GM12874 (cell line): Measurements from ENCODE around the gene GTF2F2.

Experiments used
- TF ChIP-seq, protein P1 (sequence below): IDR thresholded peaks from 2 replicates; pipeline ENCODE4 v1.5.1; 2011; ENCODE audit warnings: low read depth, mild to moderate bottlenecking, control low read depth, low read length, moderate library complexity; ENCODE audit not compliant: insufficient read depth

Gene GTF2F2

DNA sequence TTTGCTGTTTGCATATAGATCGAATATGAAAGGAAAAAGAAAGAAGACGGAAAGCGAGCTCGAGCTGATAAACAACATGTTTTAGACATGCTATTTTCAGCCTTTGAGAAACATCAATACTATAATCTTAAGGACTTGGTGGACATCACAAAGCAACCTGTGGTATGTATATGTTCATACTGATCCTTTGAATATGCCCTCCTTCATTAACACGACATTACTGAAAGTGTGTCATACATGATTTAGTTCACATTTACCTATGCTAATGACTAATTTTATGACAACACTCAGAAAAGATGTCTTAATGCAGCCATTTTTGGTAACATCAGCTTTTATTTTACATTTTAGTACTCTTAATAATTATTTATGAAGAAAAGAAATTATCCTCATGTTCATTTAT lies 146.9 kb downstream of the GTF2F2 start:
- TF ChIP-seq, protein P1, sequence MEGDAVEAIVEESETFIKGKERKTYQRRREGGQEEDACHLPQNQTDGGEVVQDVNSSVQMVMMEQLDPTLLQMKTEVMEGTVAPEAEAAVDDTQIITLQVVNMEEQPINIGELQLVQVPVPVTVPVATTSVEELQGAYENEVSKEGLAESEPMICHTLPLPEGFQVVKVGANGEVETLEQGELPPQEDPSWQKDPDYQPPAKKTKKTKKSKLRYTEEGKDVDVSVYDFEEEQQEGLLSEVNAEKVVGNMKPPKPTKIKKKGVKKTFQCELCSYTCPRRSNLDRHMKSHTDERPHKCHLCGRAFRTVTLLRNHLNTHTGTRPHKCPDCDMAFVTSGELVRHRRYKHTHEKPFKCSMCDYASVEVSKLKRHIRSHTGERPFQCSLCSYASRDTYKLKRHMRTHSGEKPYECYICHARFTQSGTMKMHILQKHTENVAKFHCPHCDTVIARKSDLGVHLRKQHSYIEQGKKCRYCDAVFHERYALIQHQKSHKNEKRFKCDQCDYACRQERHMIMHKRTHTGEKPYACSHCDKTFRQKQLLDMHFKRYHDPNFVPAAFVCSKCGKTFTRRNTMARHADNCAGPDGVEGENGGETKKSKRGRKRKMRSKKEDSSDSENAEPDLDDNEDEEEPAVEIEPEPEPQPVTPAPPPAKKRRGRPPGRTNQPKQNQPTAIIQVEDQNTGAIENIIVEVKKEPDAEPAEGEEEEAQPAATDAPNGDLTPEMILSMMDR, result no peak

DNA sequence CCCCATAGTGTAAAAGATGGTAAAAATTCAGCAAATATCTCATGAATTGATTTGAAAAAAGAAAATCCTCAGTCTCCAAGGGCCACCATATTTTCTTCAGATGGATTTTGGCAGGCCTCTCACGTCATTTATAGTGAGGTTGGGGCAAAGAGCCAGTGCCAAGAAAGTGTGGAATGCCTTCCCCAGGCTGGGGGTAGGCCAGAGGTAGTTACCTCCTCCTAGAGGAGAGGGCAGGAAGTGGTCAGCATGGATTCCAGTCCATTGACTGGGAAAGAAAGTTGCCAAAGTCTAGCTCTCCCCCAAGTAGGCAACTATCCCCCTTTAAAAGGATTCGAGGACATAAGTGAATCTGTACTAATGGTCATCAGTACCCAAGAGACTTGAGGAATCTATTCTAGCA lies 148.9 kb downstream of the GTF2F2 start:
- TF ChIP-seq, protein P1, result no peak

DNA sequence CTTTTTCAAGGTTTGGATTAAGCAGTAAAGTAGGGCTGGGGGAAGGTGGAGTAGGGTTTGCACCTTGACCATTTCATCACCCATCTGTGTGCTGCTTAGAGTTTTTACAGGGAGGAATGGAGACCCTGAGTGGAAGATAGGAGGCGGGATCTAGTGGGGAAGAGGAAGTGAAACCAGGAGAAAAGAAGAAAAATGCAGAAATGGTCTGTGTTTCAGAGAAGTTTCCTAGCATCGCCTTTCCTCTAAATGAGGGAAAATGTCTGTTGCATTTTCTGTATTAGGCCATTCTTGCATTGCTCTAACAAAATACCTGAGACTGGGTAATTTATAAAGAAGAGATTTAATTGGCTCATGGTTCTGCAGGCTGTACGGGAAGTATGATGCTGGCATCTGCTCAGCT lies 156.6 kb downstream of the GTF2F2 start:
- TF ChIP-seq, protein P1, result no peak

DNA sequence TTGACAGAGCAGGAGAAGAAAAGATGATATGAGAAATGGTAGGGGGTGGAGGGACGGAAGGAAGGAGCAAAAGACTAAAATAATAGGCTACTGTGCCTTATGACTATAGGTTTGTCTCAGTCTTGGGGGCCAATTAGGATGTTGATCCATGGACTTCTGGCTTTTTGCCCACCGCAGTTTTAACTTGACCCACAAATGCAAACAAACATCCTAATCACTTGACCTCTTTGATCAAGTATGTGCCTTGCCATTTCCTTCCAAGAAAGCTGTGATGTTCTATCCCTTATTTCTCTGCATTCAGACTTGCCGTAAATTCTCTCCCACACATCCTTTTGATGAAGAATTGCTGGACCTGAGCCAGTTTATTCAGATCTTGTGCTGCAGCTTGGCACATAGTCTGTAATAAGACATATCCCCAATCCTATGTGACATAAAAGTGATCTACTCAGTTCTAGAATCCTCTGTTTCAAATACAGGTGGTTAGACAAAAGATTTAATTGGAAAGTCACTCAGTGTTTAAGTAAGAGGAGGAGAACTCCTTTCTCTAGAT lies 157.9 kb downstream of the GTF2F2 start:
- TF ChIP-seq, protein P1, result no peak

DNA sequence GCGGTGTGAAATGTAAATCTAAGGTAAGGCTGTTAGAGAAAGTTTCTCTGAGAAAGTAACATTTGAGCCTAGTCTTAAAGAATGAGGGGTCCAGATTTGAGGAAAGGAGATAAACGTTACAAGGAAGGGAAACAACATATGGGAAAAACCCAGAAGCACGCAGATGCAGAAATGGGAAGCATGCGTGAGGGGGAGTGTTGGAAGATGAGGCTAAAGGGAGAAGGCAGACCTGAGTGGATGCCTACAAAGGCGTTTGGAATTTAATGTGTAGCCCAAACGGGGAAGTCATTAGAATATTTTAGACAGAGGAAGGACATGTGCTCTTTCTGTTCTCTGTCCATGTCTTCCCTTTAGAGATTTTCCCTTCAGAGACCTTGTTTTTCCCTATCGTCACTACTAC lies 159.7 kb downstream of the GTF2F2 start:
- TF ChIP-seq, protein P1, result no peak

DNA sequence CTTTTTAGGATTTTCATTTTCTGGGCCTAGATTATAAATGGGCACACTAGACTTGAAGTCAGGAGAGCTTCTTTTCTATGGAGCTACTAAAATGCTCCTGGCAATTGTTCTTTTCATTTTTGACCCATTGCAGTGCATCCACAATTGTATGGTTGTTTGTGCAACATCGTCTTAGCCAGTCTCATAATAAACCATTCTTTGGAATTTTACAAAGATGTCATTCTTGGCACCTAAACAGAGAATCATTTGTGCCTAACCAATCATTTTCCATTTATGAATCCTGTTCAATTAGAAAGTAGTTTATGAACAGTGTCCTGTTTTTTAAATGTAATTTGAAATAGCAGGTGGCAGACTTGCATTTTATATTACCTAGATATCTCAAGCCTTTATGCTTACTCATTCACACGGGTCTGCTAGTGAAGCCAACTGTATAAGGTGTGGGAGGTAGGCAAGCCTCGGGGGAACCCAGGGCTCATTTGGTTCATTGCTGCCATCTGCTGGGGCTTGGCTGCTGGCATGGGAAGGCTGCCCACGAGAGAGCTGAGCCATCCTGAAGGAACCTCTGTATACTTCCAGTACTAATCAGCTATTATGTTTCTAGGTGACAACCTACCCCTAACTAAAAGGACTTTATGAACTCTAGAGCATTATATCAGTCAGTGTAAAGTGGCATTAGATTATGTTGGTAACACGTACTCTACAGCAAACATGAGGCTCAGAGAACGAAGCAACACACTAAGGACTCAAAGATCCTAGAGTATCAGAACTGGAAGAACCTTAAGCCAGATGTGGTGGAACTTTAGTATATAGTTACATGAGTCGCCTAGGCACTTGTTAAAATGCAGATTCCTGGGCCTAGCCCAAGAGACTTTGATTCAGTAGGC lies 160.7 kb downstream of the GTF2F2 start:
- TF ChIP-seq, protein P1, result peak; percentile 74

DNA sequence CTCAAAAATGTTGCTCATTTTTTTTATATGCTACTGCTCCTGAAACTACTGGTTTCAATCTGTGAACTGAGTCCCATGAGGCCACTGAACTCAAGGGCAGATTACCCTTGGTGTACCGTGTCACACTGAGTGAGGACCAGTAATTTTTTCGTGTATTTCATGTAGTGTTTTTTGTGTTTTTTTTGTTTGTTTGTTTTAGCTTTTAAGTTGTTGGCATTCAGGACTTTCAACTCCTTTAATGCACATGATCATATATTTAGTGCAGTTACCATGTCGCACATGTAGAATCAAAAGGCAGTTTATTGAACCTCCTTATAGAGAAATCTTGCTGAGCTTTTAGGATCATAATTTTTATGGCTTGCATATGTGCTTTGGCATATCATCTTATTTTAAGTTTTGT lies 162.7 kb downstream of the GTF2F2 start:
- TF ChIP-seq, protein P1, result no peak
